Bronchial epithelial cell (primary cell): ENCODE measurements around the gene GTF2I. TPM values are rescaled to one million over a fixed set of nuclear protein-coding genes. Genes with fewer than 3 reads are reported as not detected.

ENCODE experiments used
- DNase-seq: peaks from one replicate; pipeline ENCODE4 v3.0.0-alpha.2; 2010; ENCODE audit warnings: low read depth
- FAIRE-seq: peaks from 2 replicates; lab custom pipeline; 2011; peaks lifted over from hg19 to GRCh38; lab: Jason Lieb, UNC
- H3K27me3 ChIP-seq: 2 replicates; pipeline ENCODE4 v1.5.1; 2011; ENCODE audit warnings: low read length; ENCODE audit not compliant: control insufficient read depth, insufficient read depth
- H3K36me3 ChIP-seq: 2 replicates; pipeline ENCODE4 v1.5.1; 2011; ENCODE audit warnings: low read length; ENCODE audit not compliant: control insufficient read depth, insufficient read depth
- H3K4me3 ChIP-seq: 2 replicates; pipeline ENCODE4 v1.5.1; 2011; ENCODE audit warnings: mild to moderate bottlenecking, low read depth, low read length, control low read depth
- CTCF ChIP-seq: IDR thresholded peaks from 2 replicates; pipeline ENCODE4 v1.5.1; 2011; ENCODE audit warnings: mild to moderate bottlenecking, moderate library complexity, low read length, control low read depth, inconsistent platforms; ENCODE audit not compliant: insufficient read depth, severe bottlenecking
- total RNA-seq: library from RNA; depleted of rRNA; stranded (reverse); fragments of >200 nt; gene quantifications from 2 replicates; pipeline ENCODE4 v1.2.1, GENCODE V29; 2014

Gene GTF2I
- total RNA-seq, 1 donor from 2014 or later: 46.1 TPM

GRCh38 chr7:74707238-74707637 lies 49.7 kb downstream of the GTF2I start:
- Histone ChIP-seq H3K27me3 (no peaks in the 10 kb centered on the region), H3K36me3 (peaks cover 14% of the 10 kb centered on the region), H3K4me3 (no peak overlapping the region)
- FAIRE-seq (no peak), DNase-seq (no peak)
- no peak for TF ChIP-seq CTCF

GRCh38 chr7:74708569-74709275 lies 51.2 kb downstream of the GTF2I start:
- FAIRE-seq (no peak), DNase-seq (no peak)
- Histone ChIP-seq H3K4me3 (no peak overlapping the region), H3K36me3 (peaks cover 16% of the 10 kb centered on the region), H3K27me3 (no peaks in the 10 kb centered on the region)
- no peak for TF ChIP-seq CTCF

GRCh38 chr7:74709880-74710671 lies 52.6 kb downstream of the GTF2I start:
- DNase-seq: no peak
- FAIRE-seq: no peak
- Histone ChIP-seq H3K4me3 (no peak overlapping the region), H3K27me3 (no peaks in the 10 kb centered on the region), H3K36me3 (peaks cover 16% of the 10 kb centered on the region)
- TF ChIP-seq CTCF: no peak

- H3K36me3 ChIP-seq: peaks cover 11% of the 10 kb centered on the region
- FAIRE-seq (no peak), DNase-seq (no peak)
- H3K27me3 ChIP-seq: no peaks in the 10 kb centered on the region
- H3K4me3 ChIP-seq: no peak overlapping the region
- no peak for TF ChIP-seq CTCF
Measured at GRCh38 chr7:74713567-74713966, 56.0 kb downstream of the GTF2I start.

GRCh38 chr7:74717889-74718288 lies 60.4 kb downstream of the GTF2I start:
- no peak for TF ChIP-seq CTCF
- no peak overlapping the region for H3K4me3 ChIP-seq
- FAIRE-seq (no peak), DNase-seq (no peak)
- H3K36me3 ChIP-seq: peaks cover 8% of the 10 kb centered on the region
- no peaks in the 10 kb centered on the region for H3K27me3 ChIP-seq
